Measurements from ENCODE around the gene TMEM247. TPM values are rescaled to one million over a fixed set of nuclear protein-coding genes. Genes with fewer than 3 reads are reported as not detected.
A peak's percentile ranks its signal among the peaks of the same experiment; 100 is the strongest.

The TMEM247 gene
- not detected for polyA plus RNA-seq (2013, experiment 1 of 2)
- polyA plus RNA-seq (2013, experiment 2 of 2) = not detected

- no peak within 1 kb of the TSS for H3K4me2 ChIP-seq (ENCODE audit: low read length, poor library complexity, severe bottlenecking)
- no peaks in the 10 kb centered on the region for H3K36me3 ChIP-seq (ENCODE audit: control insufficient read depth in 1 of 2, insufficient read depth in 2 of 2, low read depth in 1 of 2, low read length in 2 of 2)
- DNase-seq = no peak
- H3K4ac ChIP-seq (ENCODE audit: low read depth in 1 of 2, low read length in 2 of 2) = no peak within 1 kb of the TSS
- peak within 1 kb of the TSS in 1 of 2 experiments; percentile 83 for H3K14ac ChIP-seq (ENCODE audit: low read length in 2 of 2)
- WGBS = 99% methylated on average over 5 of the region's 5 CpGs
- no peak within 1 kb of the TSS for H2AK5ac ChIP-seq (ENCODE audit: low read length, severe bottlenecking)
- peak within 1 kb of the TSS; percentile 74 for H2AFZ ChIP-seq (ENCODE audit: low read depth, low read length)
- H2BK15ac ChIP-seq (ENCODE audit: low read depth, poor library complexity, severe bottlenecking) = no peak within 1 kb of the TSS
- H2BK5ac ChIP-seq (ENCODE audit: low read depth, low read length, poor library complexity, severe bottlenecking) = no peak within 1 kb of the TSS
- H3K4me3 ChIP-seq (ENCODE audit: insufficient read depth in 1 of 2, low read depth in 1 of 2, low read length in 2 of 2) = no peak within 1 kb of the TSS
- no peak within 1 kb of the TSS for H4K91ac ChIP-seq (ENCODE audit: low read length)
- no peak within 1 kb of the TSS for H2BK120ac ChIP-seq (ENCODE audit: low read depth, low read length)
- no peak within 1 kb of the TSS for H3K27ac ChIP-seq (ENCODE audit: low read length, poor library complexity, severe bottlenecking)
- no peaks in the 10 kb centered on the region for H3K27me3 ChIP-seq (ENCODE audit: control insufficient read depth in 1 of 2, insufficient read depth in 1 of 2, low read length in 2 of 2)
- H2BK12ac ChIP-seq (ENCODE audit: low read length in 2 of 2) = peak within 1 kb of the TSS in 1 of 2 experiments; percentile 47
- peaks cover 7% of the 10 kb centered on the region for H3K4me1 ChIP-seq (ENCODE audit: control insufficient read depth, insufficient read depth, low read depth, low read length)
- H3K9me3 ChIP-seq (ENCODE audit: control insufficient read depth, low read length) = no peaks in the 10 kb centered on the region
- H3K9ac ChIP-seq (ENCODE audit: low read length) = no peak within 1 kb of the TSS
- H4K8ac ChIP-seq (ENCODE audit: low read length) = no peak within 1 kb of the TSS
- H3K79me1 ChIP-seq (replicated peaks; ENCODE audit: low read length, poor library complexity, severe bottlenecking) = no peaks in the 10 kb centered on the region
- H3K18ac ChIP-seq (ENCODE audit: low read depth in 1 of 2, low read length in 2 of 2) = no peak within 1 kb of the TSS
- no peak within 1 kb of the TSS for H3K23ac ChIP-seq (ENCODE audit: low read length in 2 of 2)
Measured at GRCh38 chr2:46479265-46479664, at the start of gene TMEM247. Gene TMEM247, plus strand, starts transcription at chr2:46479565.

- no peak overlapping the region for H3K4me2 ChIP-seq (ENCODE audit: low read length, poor library complexity, severe bottlenecking)
- H2AK5ac ChIP-seq (ENCODE audit: low read length, severe bottlenecking) = no peak overlapping the region
- H3K79me1 ChIP-seq (replicated peaks; ENCODE audit: low read length, poor library complexity, severe bottlenecking) = no peaks in the 10 kb centered on the region
- H3K36me3 ChIP-seq (ENCODE audit: control insufficient read depth in 1 of 2, insufficient read depth in 2 of 2, low read depth in 1 of 2, low read length in 2 of 2) = no peaks in the 10 kb centered on the region
- no peak overlapping the region for H4K91ac ChIP-seq (ENCODE audit: low read length)
- H3K4ac ChIP-seq (ENCODE audit: low read depth in 1 of 2, low read length in 2 of 2) = no peak overlapping the region
- DNase-seq = no peak
- H3K9ac ChIP-seq (ENCODE audit: low read length) = no peak overlapping the region
- 92% methylated on average over 1 of the region's 1 CpG for WGBS
- H2BK120ac ChIP-seq (ENCODE audit: low read depth, low read length) = no peak overlapping the region
- H3K4me3 ChIP-seq (ENCODE audit: insufficient read depth in 1 of 2, low read depth in 1 of 2, low read length in 2 of 2) = no peak overlapping the region
- no peaks in the 10 kb centered on the region for H3K9me3 ChIP-seq (ENCODE audit: control insufficient read depth, low read length)
- H2BK12ac ChIP-seq (ENCODE audit: low read length in 2 of 2) = no peak overlapping the region
- H3K14ac ChIP-seq (ENCODE audit: low read length in 2 of 2) = no peak overlapping the region
- H3K27ac ChIP-seq (ENCODE audit: low read length, poor library complexity, severe bottlenecking) = no peak overlapping the region
- H3K23ac ChIP-seq (ENCODE audit: low read length in 2 of 2) = no peak overlapping the region
- H2AFZ ChIP-seq (ENCODE audit: low read depth, low read length) = no peak overlapping the region
- no peaks in the 10 kb centered on the region for H3K27me3 ChIP-seq (ENCODE audit: control insufficient read depth in 1 of 2, insufficient read depth in 1 of 2, low read length in 2 of 2)
- H3K4me1 ChIP-seq (ENCODE audit: control insufficient read depth, insufficient read depth, low read depth, low read length) = peaks cover 3% of the 10 kb centered on the region
- H2BK15ac ChIP-seq (ENCODE audit: low read depth, poor library complexity, severe bottlenecking) = no peak overlapping the region
- H4K8ac ChIP-seq (ENCODE audit: low read length) = no peak overlapping the region
- no peak overlapping the region for H2BK5ac ChIP-seq (ENCODE audit: low read depth, low read length, poor library complexity, severe bottlenecking)
- no peak overlapping the region for H3K18ac ChIP-seq (ENCODE audit: low read depth in 1 of 2, low read length in 2 of 2)
Measured at GRCh38 chr2:46430413-46430812, 49.0 kb upstream of the TMEM247 start.

DNA sequence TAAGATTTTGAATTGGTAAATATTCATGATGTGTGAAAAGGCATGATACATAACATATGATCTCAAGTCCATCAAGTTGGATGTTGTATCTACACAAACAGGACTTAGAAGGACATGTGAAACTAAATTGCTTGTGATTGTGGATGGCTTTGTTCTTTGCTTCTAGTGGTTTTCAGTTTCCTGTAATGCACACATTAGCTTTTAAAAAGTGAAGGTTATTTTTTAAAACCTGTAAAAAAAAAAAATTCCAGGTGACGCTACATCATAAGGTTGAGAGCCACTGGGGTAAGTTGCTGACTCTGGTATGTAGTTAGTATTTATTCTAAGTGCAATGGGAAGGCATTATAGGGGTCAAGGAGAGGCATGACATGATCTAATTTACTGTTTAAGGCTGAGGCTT is 48.4 kb upstream of the TMEM247 start:
- Histone ChIP-seq H3K9me3 (ENCODE audit: control insufficient read depth, low read length) (no peaks in the 10 kb centered on the region), H2BK5ac (ENCODE audit: low read depth, low read length, poor library complexity, severe bottlenecking) (no peak overlapping the region), H3K79me1 (replicated peaks; ENCODE audit: low read length, poor library complexity, severe bottlenecking) (no peaks in the 10 kb centered on the region), H2AFZ (ENCODE audit: low read depth, low read length) (no peak overlapping the region), H2BK15ac (ENCODE audit: low read depth, poor library complexity, severe bottlenecking) (no peak overlapping the region), H3K27me3 (ENCODE audit: control insufficient read depth in 1 of 2, insufficient read depth in 1 of 2, low read length in 2 of 2) (no peaks in the 10 kb centered on the region), H3K14ac (ENCODE audit: low read length in 2 of 2) (no peak overlapping the region), H3K27ac (ENCODE audit: low read length, poor library complexity, severe bottlenecking) (no peak overlapping the region), H3K23ac (ENCODE audit: low read length in 2 of 2) (no peak overlapping the region), H3K4me2 (ENCODE audit: low read length, poor library complexity, severe bottlenecking) (no peak overlapping the region), H2BK120ac (ENCODE audit: low read depth, low read length) (no peak overlapping the region), H2AK5ac (ENCODE audit: low read length, severe bottlenecking) (no peak overlapping the region), H3K4ac (ENCODE audit: low read depth in 1 of 2, low read length in 2 of 2) (no peak overlapping the region), H4K8ac (ENCODE audit: low read length) (no peak overlapping the region), H2BK12ac (ENCODE audit: low read length in 2 of 2) (no peak overlapping the region), H3K9ac (ENCODE audit: low read length) (no peak overlapping the region), H4K91ac (ENCODE audit: low read length) (no peak overlapping the region), H3K18ac (ENCODE audit: low read depth in 1 of 2, low read length in 2 of 2) (no peak overlapping the region), H3K36me3 (ENCODE audit: control insufficient read depth in 1 of 2, insufficient read depth in 2 of 2, low read depth in 1 of 2, low read length in 2 of 2) (no peaks in the 10 kb centered on the region), H3K4me1 (ENCODE audit: control insufficient read depth, insufficient read depth, low read depth, low read length) (peaks cover 3% of the 10 kb centered on the region), H3K4me3 (ENCODE audit: insufficient read depth in 1 of 2, low read depth in 1 of 2, low read length in 2 of 2) (no peak overlapping the region)
- 93% methylated on average over 1 of the region's 1 CpG for WGBS
- DNase-seq = no peak

DNA sequence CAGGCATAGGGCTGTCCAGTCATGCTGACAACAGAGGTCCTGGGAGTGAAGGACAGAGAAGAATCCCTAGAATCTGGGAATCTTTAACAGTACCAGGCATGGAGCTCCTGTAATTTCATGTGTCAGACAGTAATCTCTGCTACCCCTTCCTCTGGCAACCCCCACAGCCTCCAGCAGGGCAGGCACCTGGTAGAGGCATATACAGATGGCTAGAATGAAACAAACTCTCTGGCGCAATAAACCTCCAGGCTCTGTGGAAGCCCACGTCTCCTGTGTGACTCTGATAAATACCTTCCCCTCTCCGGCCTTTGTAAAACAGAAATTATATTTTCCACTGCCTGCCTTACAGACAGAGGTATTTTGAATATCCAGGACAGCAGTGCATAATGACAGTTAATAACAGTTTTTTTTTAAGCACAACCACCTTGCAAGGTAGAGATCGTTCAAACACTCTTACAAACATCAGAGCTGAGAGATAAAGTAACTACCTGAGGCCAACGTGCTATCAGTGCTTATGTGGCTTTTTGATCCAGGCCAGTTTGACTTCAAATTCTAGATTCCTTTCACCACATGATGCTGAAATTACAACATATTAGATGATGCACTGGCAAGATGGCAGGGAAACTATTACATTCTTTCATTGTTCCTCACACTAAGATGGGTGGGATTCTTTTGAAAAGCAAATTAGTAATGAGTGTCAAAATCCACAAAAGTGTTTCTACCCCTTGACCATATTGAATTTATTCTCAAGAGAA is 47.7 kb upstream of the TMEM247 start:
- no peak overlapping the region for H3K4me2 ChIP-seq (ENCODE audit: low read length, poor library complexity, severe bottlenecking)
- no peak overlapping the region for H2BK120ac ChIP-seq (ENCODE audit: low read depth, low read length)
- H3K79me1 ChIP-seq (replicated peaks; ENCODE audit: low read length, poor library complexity, severe bottlenecking) = no peaks in the 10 kb centered on the region
- no peak overlapping the region for H2BK12ac ChIP-seq (ENCODE audit: low read length in 2 of 2)
- DNase-seq = no peak
- H4K8ac ChIP-seq (ENCODE audit: low read length) = no peak overlapping the region
- H3K4me1 ChIP-seq (ENCODE audit: control insufficient read depth, insufficient read depth, low read depth, low read length) = peaks cover 3% of the 10 kb centered on the region
- H3K36me3 ChIP-seq (ENCODE audit: control insufficient read depth in 1 of 2, insufficient read depth in 2 of 2, low read depth in 1 of 2, low read length in 2 of 2) = no peaks in the 10 kb centered on the region
- no peak overlapping the region for H3K23ac ChIP-seq (ENCODE audit: low read length in 2 of 2)
- H2AK5ac ChIP-seq (ENCODE audit: low read length, severe bottlenecking) = no peak overlapping the region
- no peak overlapping the region for H3K18ac ChIP-seq (ENCODE audit: low read depth in 1 of 2, low read length in 2 of 2)
- H3K14ac ChIP-seq (ENCODE audit: low read length in 2 of 2) = no peak overlapping the region
- no peak overlapping the region for H3K4ac ChIP-seq (ENCODE audit: low read depth in 1 of 2, low read length in 2 of 2)
- no peak overlapping the region for H3K4me3 ChIP-seq (ENCODE audit: insufficient read depth in 1 of 2, low read depth in 1 of 2, low read length in 2 of 2)
- no peak overlapping the region for H3K27ac ChIP-seq (ENCODE audit: low read length, poor library complexity, severe bottlenecking)
- H2AFZ ChIP-seq (ENCODE audit: low read depth, low read length) = no peak overlapping the region
- no peak overlapping the region for H4K91ac ChIP-seq (ENCODE audit: low read length)
- no peak overlapping the region for H2BK15ac ChIP-seq (ENCODE audit: low read depth, poor library complexity, severe bottlenecking)
- H2BK5ac ChIP-seq (ENCODE audit: low read depth, low read length, poor library complexity, severe bottlenecking) = no peak overlapping the region
- no peak overlapping the region for H3K9ac ChIP-seq (ENCODE audit: low read length)
- no peaks in the 10 kb centered on the region for H3K27me3 ChIP-seq (ENCODE audit: control insufficient read depth in 1 of 2, insufficient read depth in 1 of 2, low read length in 2 of 2)
- whole genome bisulfite sequencing = 88% methylated on average over 5 of the region's 5 CpGs
- no peaks in the 10 kb centered on the region for H3K9me3 ChIP-seq (ENCODE audit: control insufficient read depth, low read length)
